GM21786 (cell line): ENCODE measurements around the gene SPATS2.

Source experiments
- ATAC-seq: cut with Tn5 transposase; IDR thresholded peaks from one replicate; pipeline ENCODE4 v1.9.1; 2021; ENCODE audit not compliant: unreplicated experiment

SPATS2 gene

DNA sequence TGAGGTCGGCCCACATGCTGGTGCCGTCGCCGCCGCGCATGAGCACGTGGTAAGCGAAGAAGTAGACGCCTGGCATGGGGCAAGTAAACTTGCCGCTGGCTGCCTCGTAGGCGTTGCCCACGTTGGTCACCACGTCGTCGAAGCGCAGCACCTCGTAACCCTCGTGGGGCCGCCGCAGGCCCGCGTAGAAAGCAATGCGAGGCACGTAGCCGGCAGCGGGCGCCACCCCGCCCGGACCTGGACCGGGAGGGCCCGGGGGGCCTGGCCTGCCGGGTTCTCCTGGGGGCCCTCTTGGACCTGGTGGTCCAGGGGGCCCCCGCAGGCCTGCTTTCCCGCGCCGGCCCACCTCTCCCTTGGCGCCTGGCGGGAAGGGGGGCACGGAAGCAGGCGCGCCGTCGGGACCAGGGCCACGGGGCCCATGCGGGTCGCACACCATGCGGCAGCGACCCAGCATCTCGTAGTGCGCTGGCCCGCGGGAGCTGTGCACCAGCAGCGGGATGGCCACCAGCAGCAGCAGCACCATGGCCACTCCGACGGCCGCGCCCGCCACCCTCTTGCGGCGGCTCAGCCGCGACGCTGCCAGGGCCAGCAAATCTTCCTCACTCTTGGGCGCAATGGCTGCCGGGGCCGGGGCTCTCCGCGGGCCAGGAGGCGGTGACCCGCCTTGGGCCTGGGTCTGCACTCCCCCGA lies 31.2 kb upstream of the SPATS2 start:
- ATAC-seq: no peak

DNA sequence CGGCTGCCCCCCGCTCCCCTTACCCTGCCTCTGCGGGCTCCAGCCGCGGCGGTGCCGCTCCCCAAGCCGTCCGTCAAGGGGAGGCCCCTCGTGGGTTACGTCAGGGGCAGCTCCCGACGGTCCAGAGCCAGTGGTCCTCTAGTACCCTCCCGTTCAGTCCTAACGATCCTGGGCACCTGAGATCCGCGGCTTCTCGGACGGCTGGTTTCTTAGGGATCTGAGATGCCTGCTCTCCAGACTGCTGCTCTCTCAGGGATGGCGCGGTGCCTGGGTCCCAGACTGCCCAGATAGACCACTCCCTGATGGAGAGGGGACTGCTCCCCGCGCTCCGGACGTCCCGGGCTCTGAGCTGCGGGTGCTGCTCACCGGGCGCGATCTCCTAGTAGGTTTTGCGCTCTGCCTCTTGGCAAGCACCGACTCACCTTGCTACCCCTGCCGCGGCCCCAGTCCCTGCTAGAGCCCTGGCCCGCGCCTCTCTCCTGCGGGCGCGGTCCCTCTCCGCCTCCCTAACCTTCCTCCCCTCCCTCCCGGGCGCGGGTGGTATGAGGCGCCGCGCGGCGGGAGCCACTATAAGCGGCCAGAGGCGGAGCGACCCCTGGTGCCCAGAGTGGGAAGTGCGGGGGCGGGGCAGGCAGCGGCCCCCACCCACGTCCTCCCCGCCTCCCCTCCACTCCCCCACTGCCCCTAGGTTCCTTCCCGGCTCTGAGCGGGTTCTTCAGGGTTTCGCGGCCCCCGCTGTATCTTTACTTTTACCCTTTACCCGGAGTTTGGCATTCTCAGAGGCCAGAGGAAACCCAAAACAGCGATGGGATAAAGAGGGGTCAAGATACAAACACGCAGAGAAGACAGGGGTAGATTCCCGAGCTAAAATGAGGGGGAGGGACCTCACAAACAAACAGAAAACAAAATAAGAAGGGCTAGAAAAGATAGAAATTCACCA lies 30.3 kb upstream of the SPATS2 start, which contains the start of gene C1QL4:
C1QL4 (minus strand) TSS at position 544 of the 940 bp plus-strand sequence. CDS start 711 bp downstream, outside the sequence.
- no peak for ATAC-seq

DNA sequence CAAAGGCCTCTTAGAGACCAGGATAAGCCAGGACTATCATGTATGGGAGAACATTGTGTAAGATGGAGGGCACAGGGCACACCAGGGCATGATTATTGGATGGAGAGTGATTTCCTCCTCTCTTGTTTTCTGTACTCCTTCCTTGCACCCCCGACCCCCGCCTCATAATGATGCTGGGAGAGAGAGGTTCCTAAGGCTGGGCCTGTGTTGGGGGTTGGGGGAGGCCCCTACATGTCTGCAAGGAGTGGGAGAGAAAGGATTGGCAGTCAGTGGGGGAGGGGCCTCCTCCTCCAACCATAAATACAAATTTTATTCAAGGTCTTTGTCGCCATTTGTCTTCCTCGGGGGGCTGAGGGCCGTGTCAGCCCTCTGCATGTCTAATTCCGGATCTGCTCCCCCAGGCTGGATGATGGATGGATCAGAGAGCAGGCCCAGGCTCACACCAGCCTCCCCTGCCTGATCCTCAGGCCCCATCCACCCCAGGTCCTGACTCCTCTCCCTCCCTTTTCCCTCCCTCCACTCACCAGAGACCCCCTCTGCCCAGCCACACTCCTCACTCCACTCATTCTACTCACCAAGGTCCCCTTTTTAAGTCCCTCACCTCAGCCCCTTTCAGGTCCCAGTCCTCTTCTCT lies 28.3 kb upstream of the SPATS2 start:
- no peak for ATAC-seq

DNA sequence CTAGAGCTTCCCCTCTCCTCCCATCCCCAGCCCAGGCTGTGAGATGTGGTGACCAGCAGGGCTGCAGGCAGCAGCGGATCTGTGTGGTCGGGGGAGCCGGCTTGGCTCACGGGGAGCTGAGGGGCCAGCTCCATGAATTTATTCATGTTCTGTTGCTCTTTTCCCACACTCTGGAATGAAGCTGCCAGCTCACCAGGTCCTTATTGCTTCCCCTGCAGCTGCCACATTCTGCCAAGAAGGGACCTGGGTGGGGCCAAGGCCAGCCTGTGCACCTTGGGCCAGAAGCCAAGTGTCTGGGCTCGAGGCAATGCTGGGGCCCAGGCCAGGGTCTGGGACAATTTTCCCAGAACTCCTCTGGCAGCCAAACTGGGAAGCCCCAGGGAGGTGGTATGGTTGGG lies 27.8 kb upstream of the SPATS2 start:
- no peak for ATAC-seq

DNA sequence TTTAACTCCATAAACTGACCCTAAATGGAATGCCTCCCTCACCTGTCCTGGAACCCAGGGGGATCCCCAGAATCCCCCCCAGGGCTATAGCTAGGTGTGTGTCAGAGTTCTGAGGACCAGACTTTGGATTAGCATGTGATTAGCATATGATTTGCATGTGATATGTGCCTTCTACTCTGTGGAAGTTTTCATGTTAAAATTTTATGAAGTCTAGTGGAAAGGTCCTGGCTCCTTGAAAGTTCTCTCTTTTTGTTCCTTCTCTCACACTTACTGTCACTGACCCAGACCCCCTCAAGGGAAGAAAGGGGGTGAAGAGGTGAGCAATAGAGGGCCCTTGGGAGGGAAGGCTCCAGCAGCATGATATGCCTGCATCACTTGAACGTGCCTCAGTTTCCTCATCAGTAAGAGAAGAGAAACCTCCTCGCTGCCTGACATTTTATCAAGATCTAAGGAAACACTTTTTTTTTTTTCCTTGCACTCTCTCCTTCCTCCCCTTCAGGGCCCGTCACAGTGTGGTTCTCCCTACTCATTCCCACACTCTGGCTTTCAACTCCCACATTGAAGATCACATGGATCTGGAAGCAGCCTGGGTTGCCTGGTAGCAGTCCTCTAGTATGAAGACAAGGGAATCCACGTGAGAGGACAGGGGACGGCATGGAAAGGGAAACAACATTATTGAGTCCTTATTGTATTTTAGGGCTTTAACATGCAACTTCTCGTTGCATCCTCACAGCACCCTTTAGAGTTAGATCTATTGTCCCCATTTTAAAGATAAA lies 27.0 kb upstream of the SPATS2 start:
- no peak for ATAC-seq

DNA sequence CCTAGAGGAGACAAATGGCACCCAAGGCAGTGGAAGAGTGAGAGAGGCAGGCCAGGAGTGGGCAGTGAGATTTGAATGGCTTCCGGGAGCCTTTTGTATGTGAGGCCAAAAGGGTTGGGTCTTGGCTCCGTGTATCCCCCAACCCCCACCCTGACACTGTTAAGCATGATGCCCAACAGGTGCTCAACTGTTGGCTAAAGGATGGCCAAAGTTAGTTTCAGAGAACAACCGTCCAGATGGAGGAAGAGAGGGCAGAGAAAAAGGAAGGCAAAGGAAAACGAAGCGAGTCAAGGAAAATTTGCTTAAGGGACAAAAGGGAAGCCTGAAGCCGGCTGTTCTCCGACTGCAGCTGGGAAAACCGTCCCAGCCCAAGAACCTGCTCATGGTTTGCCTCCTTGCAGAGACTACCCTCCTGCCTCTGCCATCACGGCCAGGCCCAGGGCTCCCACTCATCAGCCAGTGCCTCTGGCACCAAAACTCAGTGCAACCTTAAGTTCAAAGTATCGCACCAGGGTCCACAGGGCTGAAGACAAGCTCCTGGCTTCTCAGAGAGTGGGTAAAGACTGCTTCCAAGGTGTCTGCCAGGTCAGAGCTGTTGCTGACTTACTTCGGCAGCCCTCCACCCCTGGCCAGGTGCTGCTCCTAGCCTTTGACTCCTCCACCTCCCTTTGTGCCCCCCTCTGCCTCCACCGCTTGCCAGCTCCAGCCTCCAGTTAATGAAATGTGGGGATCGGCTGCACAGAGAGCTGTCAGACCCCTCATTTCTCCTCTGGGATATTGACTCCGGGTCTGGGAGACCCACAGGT lies 26.1 kb upstream of the SPATS2 start:
- ATAC-seq: no peak

DNA sequence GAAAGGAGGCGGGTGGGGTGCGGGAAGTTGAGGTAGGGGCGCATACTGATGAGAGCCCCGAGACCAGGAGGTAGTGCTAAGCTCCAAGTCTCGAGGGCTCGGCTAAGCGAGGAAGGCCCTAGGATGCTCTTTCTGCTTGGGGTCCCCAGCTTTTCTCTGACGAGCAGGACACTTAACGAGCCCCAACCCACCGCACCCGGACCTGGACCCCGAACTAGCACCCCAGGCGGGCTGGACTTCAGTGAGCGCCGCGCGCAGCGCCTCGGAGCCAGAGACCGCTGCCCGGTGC lies 25.5 kb upstream of the SPATS2 start:
- no peak for ATAC-seq

DNA sequence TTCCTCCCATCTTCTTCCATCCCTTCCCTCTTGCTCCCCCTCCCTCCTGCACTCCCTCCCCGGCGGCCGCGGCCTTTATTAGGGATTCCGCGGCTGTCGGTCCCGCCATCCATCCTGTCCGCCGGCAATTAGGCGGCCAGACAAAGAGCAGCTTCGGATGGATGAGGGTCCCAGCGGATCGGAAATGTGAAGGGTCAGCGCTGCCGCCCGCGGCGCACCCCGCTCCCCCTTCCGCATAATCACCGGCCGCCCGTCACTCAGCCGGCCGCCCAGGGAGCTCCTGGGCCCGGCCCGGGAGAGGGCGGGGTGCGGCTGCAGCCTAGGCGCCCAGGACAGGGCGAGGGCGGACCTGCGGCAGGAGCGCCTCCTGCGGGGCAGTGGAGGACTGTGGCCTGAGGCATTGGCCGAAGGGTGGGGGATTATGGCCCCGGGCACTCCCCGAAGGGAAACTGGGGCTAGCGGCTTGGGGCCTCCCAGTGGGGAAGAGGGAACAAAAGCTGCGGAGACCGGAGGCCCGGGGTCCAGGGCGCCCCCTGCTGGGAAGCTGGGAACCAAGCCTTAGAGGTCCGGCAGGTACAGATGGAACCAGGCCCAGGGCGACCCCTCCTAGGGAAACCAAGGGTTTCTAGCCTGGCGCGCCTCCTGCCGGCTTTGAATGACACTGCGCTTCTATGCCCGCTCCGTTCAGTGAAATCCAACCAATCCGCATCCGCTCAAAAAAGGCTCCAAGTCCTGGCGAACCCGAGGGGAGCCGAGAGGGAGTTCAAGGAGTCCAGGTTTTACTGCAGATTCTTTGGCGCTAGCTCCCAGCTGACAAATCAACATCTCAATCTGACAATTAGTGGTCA lies 25.0 kb upstream of the SPATS2 start:
- peak; percentile 60 for ATAC-seq

DNA sequence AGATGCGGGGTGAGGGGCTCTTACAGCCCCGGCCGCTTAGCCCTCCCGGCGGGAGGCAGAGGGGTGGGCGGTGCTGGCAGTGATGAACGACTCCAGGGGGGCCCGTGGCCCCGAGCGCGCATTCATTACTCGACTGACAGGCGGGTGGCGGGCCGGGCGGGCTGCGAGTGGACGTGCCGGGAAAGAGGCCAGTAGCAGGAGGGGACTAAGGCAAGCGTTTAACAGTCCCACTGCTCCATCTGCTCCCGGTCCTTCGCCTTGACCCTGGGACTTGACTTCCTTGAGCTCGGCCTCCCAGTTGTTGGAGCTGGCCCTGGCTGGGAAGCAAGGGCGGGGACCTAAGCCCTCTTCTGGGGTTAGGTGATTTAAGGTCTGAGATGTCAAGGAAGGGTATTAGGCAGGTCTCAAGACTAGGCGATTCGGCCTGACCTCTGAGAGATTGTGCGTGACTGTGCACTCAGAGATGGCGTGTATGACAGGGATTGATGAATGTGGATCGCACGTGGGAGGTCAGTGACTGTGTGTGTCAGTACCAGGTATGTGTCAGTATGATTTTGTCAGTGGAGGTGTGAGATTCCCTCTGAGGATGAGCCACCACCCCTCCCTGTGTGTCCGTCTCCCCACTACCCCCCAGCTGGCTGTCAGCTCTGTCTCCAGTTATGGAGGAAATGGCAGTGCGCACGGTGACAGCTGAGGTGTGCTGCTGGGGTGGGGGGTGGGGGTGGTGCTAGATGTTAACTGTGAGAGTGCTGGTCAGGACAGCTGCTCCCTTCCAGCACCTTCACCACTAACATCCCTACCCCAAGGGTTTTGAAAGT lies 24.1 kb upstream of the SPATS2 start:
- ATAC-seq: no peak

DNA sequence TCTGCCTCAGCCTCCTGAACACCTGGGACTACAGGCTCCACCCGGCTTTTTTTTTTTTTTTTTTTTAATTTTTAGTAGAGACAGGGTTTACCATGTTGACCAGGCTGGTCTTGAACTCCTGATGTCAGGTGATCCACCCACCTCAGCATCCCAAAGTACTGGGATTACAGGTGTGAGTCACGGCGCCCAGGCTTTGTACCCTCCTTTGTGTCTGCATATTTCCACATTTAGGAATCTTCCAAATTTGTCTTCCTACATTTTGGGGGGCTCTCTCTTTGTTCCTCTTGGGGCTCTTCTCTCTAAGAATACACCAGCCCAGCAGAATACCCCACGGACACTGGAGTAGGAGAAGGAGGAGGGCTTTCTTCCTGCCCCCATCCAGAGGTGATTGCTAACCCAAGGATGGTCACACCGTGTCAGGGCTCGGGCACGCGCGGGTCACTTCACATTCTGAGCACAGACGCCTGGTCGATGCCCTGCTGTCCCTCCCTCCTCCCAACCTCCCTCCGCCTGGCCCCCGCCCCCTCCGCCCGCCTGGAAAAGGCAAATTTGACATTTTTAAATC lies 22.7 kb upstream of the SPATS2 start:
- ATAC-seq: no peak

DNA sequence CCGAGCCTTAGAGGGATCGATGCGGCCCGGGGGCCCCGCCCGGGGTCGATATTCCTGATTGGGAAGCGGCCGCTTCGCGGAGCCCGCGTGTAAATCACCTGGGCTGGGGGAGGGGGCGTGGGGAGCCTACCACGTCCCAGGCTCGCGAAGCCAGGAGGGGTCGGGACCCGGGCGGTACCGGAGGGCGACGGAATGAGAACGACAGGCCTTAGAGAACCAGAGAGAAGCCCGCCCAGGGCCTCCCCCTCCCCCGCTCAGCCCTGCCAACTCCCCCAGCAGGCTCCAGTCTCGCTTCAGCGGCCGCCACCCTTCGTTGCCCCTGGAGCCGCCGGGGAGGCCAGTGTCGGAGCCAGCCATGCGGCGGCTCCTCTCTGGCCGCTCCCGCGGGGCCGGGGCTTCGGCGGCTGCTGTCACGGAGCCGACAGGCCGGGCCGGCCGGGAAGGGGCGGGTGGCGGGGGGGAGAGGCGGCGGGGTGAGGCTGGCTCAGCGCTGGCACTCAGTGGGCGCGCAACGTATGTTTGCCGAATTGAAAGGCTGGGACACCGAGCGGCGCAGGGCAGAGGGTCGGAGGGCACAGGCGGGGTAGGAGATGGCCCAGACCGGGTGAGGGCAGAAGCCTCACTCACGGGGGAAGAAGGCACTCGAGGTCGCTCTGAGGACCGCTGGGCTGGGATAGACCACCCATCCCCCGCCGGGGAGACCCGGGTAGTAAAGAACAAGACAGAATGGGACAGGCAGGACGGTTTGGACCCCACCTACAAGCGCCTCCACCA lies 22.0 kb upstream of the SPATS2 start:
- peak; percentile 37 for ATAC-seq

DNA sequence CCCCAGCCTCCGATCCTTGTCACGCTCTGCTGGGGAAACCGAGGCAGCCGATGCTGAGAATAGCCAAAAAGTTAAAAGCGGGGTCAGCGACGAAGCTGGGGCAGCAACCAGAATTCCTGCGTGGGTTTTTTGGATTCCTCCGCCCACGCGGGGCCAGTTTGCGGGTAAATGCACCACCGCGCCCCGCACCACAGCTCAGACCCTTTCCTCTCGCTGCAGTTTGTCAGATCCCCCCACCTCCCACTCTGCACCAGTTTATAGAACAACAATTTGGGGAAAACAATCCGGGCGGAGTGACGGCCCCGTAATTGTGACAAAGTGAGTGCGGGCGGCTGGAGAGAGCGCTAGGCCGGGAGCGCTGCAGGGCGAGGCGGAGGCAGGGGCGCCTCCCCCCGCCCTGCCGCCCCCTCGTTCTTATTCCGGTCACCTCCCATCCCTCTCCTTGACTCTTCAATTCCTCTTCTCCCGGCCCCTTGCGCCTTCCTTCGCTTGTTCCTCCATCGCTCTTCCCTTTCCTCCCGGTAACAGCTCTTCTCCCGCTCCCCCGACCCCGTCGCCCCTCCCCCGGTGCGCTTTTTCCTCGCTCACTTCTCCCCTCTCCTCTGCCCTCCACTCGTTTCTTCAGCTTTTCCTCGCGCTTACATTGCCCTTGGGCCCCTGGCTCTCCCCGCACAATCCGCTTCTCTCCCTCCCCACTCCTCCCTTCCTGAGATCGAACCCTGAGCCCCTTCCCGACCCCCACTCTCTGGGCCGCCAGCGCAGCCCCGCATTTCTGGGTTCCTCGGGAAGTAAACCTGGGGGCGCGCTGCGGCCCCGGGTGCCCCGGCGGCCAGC lies 21.2 kb upstream of the SPATS2 start:
- ATAC-seq: no peak

DNA sequence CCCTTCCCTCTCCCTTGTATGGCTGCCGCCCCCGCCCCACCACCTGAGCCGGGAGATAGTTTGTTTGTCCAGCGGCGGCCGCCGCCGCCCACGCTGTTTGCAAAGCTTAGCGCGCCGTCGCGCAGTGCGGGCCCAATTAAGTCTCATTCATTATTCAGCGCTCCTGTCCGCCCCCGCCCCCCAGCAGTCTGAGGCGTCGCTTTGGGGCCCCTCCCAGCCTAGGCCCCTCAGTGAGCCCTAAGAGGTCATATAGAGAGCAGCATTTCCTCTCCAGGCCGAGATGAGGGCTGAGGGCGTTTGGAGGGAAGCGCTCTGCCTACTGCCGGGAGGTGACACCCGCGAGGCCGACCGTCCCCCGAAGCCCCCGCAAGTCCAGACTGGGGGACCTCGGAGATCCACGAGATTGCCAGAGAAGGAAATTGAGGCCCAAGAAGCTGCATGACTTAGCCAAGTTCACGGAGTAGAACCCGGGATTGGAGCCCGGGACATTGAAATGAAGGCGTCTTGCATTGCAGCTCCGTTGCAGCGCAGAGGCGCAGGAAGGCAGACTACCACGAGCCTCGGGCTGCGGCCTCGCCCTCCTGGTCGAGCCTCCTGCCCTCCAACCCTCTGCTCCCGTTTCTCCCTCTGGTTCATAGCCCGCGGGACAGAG lies 20.5 kb upstream of the SPATS2 start, which contains the start of gene DNAJC22:
DNAJC22 (plus strand) TSS at position 230 of the 652 bp plus-strand sequence. CDS start 1,985 bp downstream, outside the sequence.
- no peak for ATAC-seq

DNA sequence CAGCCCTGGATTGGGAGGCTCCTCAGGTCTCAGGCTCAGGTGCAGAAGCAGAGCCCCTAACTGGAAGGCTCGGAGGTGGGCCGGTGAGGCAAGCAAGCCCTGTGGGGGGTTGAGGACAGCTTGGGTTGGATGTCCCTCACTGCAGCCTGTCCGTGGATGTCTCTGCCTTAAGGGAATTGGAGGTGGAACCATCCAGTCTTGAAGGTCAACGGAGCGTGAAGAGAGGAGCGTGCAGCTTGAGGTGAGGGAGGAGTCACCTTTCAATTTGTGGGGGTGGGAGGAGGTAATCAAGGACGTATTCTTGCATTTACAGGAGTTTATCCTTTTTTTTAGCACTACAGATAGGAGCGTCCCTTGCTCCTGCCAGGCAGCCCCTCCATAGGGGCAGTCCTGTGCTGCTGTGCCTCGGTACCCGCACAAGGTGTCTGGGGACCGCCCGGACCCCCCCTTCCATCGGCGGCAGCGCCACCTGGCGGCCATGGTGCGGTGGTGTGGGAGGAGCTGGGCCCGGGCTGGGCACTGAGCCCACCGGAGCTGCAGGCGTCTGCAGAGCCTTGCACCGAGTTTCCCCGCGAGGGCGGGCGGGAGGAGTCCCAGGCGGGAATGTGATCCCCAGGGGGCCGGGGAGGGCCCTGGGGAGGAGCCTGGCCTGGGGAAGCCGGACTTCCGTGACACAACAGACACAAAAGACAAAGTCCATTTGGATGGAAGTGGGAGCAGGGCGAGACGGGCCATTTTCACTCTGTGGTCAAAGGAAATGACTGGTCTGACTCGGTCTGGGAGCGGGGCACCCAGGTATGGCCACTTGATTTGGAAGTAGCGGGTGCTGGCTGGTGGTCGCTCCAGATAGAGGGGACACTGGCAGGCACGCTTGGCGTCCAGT lies 19.7 kb upstream of the SPATS2 start:
- no peak for ATAC-seq

DNA sequence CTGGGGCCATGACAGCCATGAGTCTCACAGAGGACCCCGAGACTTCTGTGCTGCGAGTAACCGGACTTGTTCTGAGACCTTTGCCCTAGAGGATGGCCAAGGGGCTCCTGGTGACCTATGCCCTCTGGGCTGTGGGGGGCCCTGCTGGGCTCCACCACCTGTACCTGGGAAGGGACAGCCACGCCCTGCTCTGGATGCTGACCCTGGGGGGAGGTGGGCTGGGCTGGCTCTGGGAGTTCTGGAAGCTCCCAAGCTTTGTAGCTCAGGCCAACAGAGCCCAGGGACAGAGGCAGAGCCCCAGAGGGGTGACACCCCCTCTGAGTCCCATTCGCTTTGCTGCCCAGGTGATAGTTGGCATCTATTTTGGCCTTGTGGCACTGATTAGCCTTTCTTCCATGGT lies 18.5 kb upstream of the SPATS2 start:
- ATAC-seq: no peak
